ENCODE results near the gene ICAM1. TPM values are rescaled to one million over a fixed set of nuclear protein-coding genes. Genes with fewer than 3 reads are reported as not detected.

ICAM1 gene
- total and polyA plus RNA-seq, 2 of the 8 experiments (the other 6 are each of a cell fraction or from before 2014, with no cell fraction given) = 4.0 to 9.4 TPM

DNA sequence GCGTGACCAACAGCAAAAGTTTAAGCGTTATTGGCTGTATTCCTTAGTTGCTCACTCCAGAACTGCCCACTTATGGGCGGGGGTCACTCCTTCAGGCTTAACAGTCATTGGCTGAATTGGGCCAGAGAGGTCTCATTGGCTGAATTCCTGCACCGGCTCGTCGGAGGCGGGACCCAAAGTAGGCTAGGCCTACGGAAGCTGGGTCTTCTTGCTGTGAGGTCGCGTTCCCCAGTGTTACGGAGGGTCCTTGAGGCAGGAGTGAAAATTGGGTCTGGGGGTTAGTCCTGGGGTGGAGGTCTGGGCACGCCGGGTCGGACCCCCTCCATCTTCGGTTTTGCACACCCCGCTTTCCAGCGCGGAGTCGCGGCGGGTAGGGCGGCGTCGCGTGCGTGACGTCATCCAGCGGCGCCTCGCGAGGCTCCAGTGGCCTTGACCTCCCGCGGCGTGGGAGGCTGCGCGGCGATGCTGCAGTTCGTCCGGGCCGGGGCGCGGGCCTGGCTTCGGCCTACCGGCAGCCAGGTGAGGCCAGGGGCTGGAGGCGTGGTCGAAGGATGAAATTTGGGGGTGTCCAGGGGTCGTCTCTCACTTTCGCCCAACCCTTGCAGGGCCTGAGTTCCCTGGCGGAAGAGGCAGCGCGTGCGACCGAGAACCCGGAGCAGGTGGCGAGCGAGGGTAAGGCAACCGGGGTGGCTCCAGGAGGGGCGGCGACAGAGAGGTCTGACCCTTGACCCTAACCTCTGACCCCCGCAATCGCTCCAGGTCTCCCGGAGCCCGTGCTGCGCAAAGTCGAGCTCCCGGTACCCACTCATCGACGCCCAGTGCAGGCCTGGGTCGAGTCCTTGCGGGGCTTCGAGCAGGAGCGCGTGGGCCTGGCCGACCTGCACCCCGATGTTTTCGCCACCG, 18.9 kb upstream of the ICAM1 start, which contains the start of gene MRPL4 (continued):
- TF ChIP-seq CHD7 (IDR thresholded peaks at IDR 0.05; ENCODE audit: insufficient replicate concordance, low read length) = no peak
- peak; percentile 90 for TF ChIP-seq PHF8 (conservative IDR thresholded peaks at IDR 0.05; ENCODE audit: low read depth, low read length)
- TF ChIP-seq, protein P1, sequence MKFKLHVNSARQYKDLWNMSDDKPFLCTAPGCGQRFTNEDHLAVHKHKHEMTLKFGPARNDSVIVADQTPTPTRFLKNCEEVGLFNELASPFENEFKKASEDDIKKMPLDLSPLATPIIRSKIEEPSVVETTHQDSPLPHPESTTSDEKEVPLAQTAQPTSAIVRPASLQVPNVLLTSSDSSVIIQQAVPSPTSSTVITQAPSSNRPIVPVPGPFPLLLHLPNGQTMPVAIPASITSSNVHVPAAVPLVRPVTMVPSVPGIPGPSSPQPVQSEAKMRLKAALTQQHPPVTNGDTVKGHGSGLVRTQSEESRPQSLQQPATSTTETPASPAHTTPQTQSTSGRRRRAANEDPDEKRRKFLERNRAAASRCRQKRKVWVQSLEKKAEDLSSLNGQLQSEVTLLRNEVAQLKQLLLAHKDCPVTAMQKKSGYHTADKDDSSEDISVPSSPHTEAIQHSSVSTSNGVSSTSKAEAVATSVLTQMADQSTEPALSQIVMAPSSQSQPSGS (IDR thresholded peaks at IDR 0.05; ENCODE audit: low read length) = no peak
- no peak for TF ChIP-seq EP300 (IDR thresholded peaks at IDR 0.05; ENCODE audit: borderline replicate concordance in 1 of 2, low read depth in 2 of 2, low read length in 2 of 2)
- TF ChIP-seq, protein P2, sequence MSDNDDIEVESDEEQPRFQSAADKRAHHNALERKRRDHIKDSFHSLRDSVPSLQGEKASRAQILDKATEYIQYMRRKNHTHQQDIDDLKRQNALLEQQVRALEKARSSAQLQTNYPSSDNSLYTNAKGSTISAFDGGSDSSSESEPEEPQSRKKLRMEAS (IDR thresholded peaks at IDR 0.05) = peak; percentile 89
- peak; percentile 68 for TF ChIP-seq POLR2AphosphoS5 (IDR thresholded peaks at IDR 0.05; ENCODE audit: low read depth, low read length)
- TF ChIP-seq TBP (IDR thresholded peaks at IDR 0.05; ENCODE audit: low read depth, low read length) = no peak; the same call in 1 of the 2 replicates

Measured in H1 (cell line).